ENCODE data around the gene CLIP2. TPM values are rescaled to one million over a fixed set of nuclear protein-coding genes. Genes with fewer than 3 reads are reported as not detected.
A peak's percentile ranks its signal among the peaks of the same experiment; 100 is the strongest.
"Not testable (repeated sequence)": the region's sequence is repeated elsewhere in the genome, so short reads cannot be mapped to it uniquely, and the experiment has no call there.

Gene CLIP2
- total RNA-seq, 1 donor from 2014 or later = 32.6 TPM

DNA sequence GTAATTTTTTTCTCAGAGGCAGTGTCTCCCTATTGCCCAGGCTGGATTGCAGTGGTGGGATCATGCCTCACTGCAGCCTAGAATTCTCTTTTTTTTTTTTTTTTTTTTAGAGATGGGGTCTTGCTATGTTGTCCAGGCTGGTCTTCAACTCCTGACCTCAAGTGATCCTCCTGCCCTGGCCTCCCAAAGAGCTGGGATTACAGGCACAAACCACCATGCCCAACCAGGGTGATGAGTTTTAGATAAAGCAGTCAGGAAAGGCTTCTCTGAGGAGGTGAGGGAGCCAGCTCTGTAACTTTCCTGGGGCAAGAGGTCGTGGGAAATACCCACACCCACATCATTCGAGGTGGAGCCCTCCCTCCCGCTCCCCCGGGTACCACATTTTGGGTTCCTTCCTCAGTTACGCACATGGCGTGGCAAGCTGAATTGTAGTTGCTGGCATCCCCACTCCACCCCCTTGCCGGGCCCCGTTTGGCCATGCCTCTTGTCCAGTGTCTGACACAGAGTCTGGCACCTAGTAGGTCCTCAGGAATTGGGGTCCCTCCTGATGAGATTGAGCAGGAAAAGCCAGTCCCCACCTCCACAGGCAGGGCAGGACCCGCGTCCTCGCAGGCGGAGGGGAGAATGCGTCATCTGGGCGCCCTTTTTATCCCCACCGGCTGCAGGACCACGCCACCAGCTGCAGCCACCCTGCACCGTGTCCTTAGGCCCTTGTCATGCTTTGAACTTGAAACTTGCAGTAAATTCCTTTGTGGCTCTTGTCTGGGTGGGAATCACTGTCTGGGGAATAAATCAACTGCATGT is 43.4 kb downstream of the CLIP2 start:
- no peak for DNase-seq (ENCODE audit: low spot score)
- H3K4me3 Mint-ChIP-seq (ENCODE audit: unreplicated experiment) = no peak overlapping the region

DNA sequence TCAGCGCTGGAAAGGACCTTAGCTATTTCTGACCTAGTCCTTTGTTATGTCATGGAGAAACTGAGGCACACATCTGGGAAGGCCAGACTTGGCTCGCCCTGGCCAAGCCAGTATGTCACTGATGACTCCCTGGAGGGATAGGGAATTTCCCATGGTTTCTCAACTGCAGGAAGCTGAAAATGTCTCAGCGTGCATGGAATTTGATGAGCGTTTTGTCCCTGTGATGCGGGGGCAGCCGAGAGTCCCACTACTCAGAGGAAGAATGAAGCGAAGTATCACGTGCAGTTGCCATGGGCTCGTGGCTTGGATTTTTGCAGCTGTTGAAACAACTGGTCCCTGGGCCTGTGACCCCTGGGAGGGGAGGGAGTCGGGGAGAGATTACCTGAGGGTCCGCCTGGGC is 44.8 kb downstream of the CLIP2 start:
- H3K4me3 Mint-ChIP-seq (ENCODE audit: unreplicated experiment) = no peak overlapping the region
- DNase-seq (ENCODE audit: low spot score) = no peak
- no peaks in the 10 kb centered on the region for H3K27me3 Mint-ChIP-seq (ENCODE audit: low read depth)
- TF ChIP-seq, protein P1, sequence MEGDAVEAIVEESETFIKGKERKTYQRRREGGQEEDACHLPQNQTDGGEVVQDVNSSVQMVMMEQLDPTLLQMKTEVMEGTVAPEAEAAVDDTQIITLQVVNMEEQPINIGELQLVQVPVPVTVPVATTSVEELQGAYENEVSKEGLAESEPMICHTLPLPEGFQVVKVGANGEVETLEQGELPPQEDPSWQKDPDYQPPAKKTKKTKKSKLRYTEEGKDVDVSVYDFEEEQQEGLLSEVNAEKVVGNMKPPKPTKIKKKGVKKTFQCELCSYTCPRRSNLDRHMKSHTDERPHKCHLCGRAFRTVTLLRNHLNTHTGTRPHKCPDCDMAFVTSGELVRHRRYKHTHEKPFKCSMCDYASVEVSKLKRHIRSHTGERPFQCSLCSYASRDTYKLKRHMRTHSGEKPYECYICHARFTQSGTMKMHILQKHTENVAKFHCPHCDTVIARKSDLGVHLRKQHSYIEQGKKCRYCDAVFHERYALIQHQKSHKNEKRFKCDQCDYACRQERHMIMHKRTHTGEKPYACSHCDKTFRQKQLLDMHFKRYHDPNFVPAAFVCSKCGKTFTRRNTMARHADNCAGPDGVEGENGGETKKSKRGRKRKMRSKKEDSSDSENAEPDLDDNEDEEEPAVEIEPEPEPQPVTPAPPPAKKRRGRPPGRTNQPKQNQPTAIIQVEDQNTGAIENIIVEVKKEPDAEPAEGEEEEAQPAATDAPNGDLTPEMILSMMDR (IDR thresholded peaks at IDR 0.05) = no peak
- peaks cover 6% of the 10 kb centered on the region for H3K36me3 Mint-ChIP-seq (ENCODE audit: low read depth)
- H3K9me3 Mint-ChIP-seq (ENCODE audit: low read depth) = no peaks in the 10 kb centered on the region
- H3K27ac Mint-ChIP-seq (ENCODE audit: unreplicated experiment) = peak overlapping the region; percentile 83
- H3K4me1 Mint-ChIP-seq (ENCODE audit: low read depth) = peaks cover 11% of the 10 kb centered on the region

More for the DNA sequence above, 43.4 kb downstream of the CLIP2 start:
- no peak overlapping the region for H3K27ac Mint-ChIP-seq (ENCODE audit: unreplicated experiment)
- no peaks in the 10 kb centered on the region for H3K9me3 Mint-ChIP-seq (ENCODE audit: low read depth)
- H3K27me3 Mint-ChIP-seq (ENCODE audit: low read depth) = no peaks in the 10 kb centered on the region
- H3K4me1 Mint-ChIP-seq (ENCODE audit: low read depth) = peaks cover 11% of the 10 kb centered on the region
- H3K36me3 Mint-ChIP-seq (ENCODE audit: low read depth) = peaks cover 6% of the 10 kb centered on the region
- TF ChIP-seq, protein P1 (IDR thresholded peaks at IDR 0.05) = no peak

DNA sequence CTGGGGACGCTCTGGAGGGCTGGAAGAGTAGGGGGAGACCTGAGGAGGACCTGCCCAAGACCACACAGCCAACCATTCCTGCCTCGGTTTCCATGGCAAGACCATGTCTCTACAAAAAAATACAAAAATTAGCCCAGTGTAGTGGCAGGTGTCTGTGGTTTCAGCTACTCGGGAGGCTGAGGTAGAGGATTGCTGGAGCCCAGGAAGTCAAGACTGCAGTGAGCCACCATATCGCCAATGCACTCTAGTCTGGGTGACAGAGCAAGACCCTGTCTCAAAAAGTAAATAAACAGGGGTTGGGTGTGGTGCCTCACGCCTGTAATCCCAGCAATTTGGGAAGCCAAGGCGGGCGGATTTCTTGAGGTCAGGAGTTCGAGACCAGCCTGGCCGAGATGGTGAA is 48.7 kb downstream of the CLIP2 start:
- Mint-ChIP-seq H3K4me3 (ENCODE audit: unreplicated experiment) (no peak overlapping the region), H3K4me1 (ENCODE audit: low read depth) (peaks cover 8% of the 10 kb centered on the region), H3K9me3 (ENCODE audit: low read depth) (no peaks in the 10 kb centered on the region), H3K27me3 (ENCODE audit: low read depth) (no peaks in the 10 kb centered on the region), H3K27ac (ENCODE audit: unreplicated experiment) (no peak overlapping the region), H3K36me3 (ENCODE audit: low read depth) (peaks cover 4% of the 10 kb centered on the region)
- TF ChIP-seq, protein P1 (IDR thresholded peaks at IDR 0.05) = no peak
- DNase-seq (ENCODE audit: low spot score) = no peak

DNA sequence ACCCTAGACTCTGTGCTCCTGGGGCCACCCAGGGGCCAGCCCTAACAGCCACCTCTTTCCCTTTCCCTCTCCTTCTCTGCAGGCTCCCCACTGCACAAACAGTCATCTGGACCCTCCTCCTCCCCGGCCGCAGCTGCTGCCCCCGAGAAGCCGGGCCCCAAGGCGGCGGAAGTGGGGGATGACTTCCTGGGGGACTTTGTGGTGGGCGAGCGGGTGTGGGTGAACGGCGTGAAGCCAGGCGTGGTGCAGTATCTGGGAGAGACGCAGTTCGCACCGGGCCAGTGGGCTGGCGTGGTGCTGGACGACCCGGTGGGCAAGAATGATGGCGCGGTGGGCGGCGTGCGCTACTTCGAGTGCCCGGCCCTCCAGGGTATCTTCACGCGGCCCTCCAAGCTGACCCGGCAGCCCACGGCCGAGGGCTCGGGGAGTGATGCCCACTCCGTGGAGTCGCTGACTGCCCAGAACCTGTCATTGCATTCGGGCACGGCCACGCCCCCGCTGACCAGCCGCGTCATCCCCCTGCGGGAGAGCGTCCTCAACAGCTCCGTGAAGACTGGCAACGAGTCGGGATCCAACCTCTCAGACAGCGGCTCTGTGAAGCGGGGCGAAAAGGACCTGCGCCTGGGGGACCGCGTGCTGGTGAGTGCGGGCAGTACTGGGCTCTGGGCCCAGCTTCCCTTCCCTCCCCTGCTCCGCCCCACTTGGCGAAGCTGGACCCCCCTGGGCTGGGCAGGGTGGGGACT is 49.3 kb downstream of the CLIP2 start:
- H3K27me3 Mint-ChIP-seq (ENCODE audit: low read depth) = no peaks in the 10 kb centered on the region
- H3K4me3 Mint-ChIP-seq (ENCODE audit: unreplicated experiment) = no peak overlapping the region
- no peak for DNase-seq (ENCODE audit: low spot score)

DNA sequence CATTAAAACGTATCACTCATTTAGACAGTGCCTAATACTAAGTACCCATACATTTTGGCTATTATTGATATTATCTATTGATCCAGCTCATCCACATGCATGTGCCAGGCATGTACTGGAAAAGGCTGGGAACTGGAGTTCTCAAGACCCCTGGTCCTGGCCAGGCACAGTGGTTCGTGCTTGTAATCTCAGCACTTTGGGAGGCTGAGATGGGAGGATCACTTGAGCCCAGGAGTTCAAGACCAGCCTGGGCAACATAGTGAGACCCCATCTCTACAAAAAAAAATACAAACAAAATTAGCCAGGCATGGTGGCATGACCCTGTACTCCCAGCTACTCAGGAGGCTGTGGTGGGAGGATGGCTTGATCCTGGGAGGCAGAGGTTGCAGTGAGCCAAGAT is 50.4 kb downstream of the CLIP2 start:
- H3K9me3 Mint-ChIP-seq (ENCODE audit: low read depth); H3K27me3 Mint-ChIP-seq (ENCODE audit: low read depth); DNase-seq (ENCODE audit: low spot score); H3K36me3 Mint-ChIP-seq (ENCODE audit: low read depth); H3K4me3 Mint-ChIP-seq (ENCODE audit: unreplicated experiment); H3K27ac Mint-ChIP-seq (ENCODE audit: unreplicated experiment): not testable (repeated sequence)
- peaks cover 13% of the 10 kb centered on the region for H3K4me1 Mint-ChIP-seq (ENCODE audit: low read depth)

More for the DNA sequence above, 49.3 kb downstream of the CLIP2 start:
- H3K4me1 Mint-ChIP-seq (ENCODE audit: low read depth) = peaks cover 12% of the 10 kb centered on the region
- TF ChIP-seq, protein P1 (IDR thresholded peaks at IDR 0.05) = no peak
- no peaks in the 10 kb centered on the region for H3K9me3 Mint-ChIP-seq (ENCODE audit: low read depth)
- no peak overlapping the region for H3K27ac Mint-ChIP-seq (ENCODE audit: unreplicated experiment)
- peaks cover 4% of the 10 kb centered on the region for H3K36me3 Mint-ChIP-seq (ENCODE audit: low read depth)

All from chondrocyte (in vitro differentiated cells).